ACHN (cell line): ENCODE results near the gene PRSS21.

Experiments
- DNase-seq: peaks from one replicate; pipeline ENCODE4 v3.0.0-alpha.2; 2015
- in situ Hi-C: cut with HindIII; loops from 2 replicates; pipeline ENCODE4 v1.10.0; 2017; ENCODE audit warnings: low sequenced_read_pairs, low pct_ligation_motif_present, low pct_unique_long_range_greater_than_20kb

The PRSS21 gene

GRCh38 chr16:2834968-2835367 lies 17.9 kb downstream of the PRSS21 start:
- no peak for DNase-seq
- in situ Hi-C loops: no loop called here

GRCh38 chr16:2835638-2836493 lies 18.8 kb downstream of the PRSS21 start:
- peak; percentile 99 for DNase-seq
- in situ Hi-C loops: no loop called here

GRCh38 chr16:2836646-2837508 lies 19.8 kb downstream of the PRSS21 start:
- in situ Hi-C loops: no loop called here
- peak; percentile 29 for DNase-seq

- in situ Hi-C loops: no loop called here
- peak; percentile 78 for DNase-seq
Observed at GRCh38 chr16:2838928-2839327, 21.9 kb downstream of the PRSS21 start.

GRCh38 chr16:2839650-2840450 lies 22.8 kb downstream of the PRSS21 start:
- no peak for DNase-seq
- in situ Hi-C loops: no loop called here

GRCh38 chr16:2840914-2841313 lies 23.9 kb downstream of the PRSS21 start:
- in situ Hi-C loops: no loop called here

DNA sequence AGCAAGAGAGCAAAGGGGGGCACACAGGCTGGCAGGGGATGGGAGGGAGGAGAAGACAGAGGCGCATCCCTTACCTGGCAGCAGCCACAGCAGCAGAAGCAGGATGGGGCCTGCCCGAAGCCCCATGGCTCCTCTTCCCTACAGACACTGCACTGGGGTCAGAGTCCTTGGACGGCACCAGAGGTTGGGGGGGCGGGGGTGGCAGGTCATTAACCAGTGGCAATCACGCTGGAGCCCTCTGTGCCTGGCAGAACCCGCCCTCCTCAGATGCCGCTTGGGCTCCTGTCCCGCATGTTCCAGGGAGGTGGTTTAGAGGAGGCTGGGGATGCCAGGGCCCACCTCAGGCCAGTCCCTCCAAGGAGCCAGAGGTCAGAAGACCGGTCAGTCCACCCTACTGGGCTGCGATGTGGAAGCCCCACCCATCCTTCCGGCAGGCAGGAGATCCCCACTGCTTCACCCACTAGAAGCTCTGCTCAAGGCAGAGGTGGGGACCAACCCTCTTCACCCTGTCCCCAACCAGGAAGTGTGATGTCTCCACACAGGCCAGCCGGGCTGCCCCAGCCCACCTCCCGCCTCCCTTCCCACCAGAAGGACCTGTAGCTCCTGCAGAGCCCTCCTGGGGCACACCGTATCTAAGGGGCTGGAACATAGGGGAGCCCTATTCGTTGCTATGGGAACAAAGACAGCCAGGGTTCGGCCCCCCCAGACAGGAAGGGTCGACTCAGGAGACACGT lies 24.7 kb downstream of the PRSS21 start:
- no peak for DNase-seq
- in situ Hi-C loops: no loop called here

More at GRCh38 chr16:2840914-2841313, 23.9 kb downstream of the PRSS21 start:
- no peak for DNase-seq

DNA sequence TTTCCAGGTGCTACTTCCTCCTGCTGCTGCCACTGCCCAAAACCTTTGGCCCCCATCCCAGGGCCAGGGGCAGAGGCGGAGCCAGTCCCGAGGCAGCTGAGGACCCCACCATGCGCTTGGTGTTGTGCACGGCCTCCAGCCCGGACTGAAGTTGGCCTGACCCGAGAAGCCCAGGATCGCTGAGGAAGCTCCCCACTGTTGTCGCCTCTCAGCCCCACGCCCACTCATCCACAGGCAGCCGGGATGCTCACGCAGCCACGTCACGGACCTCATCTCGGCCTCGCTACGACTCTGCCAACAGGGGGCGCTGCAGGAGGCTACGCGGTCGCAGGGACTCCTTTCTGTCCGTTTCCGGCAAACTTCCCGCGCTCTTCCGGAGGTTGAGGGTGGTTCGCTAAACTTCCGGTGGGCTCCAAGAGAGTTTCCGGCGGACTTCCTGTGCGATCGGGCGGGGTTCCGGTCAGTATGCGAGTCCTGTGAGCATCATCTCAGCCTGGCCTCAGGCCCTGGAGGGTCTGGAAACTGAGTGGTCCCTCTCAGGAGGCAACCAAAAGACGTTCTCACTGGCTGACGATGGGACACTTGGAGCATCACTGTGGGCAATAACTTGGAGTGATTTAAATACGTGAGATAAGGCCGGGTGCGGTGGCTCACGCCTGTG lies 25.4 kb downstream of the PRSS21 start:
- no peak for DNase-seq
- in situ Hi-C loops: no loop called here

- DNase-seq: no peak
- in situ Hi-C loops: no loop called here
Observed at GRCh38 chr16:2843526-2843925, 26.5 kb downstream of the PRSS21 start.

DNA sequence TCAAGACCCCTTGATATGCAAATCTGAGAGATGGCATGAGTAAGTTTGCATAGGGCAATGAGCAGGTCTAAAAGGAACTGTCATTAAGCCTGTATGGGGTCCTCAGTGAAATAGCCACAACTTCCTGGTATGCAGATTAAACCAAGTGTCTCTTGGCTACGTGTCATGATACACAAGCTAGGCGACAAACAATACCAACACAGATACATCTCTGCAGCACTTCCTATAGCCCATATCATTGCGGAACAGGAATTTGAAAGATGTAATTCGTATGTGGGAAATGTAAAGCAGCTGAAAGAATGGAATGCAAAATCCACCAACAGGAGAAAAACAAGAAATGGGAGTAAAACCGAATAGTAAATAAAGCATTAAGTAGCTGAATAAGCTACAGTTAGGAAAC lies 28.1 kb downstream of the PRSS21 start:
- DNase-seq: no peak
- in situ Hi-C loops: no loop called here

DNA sequence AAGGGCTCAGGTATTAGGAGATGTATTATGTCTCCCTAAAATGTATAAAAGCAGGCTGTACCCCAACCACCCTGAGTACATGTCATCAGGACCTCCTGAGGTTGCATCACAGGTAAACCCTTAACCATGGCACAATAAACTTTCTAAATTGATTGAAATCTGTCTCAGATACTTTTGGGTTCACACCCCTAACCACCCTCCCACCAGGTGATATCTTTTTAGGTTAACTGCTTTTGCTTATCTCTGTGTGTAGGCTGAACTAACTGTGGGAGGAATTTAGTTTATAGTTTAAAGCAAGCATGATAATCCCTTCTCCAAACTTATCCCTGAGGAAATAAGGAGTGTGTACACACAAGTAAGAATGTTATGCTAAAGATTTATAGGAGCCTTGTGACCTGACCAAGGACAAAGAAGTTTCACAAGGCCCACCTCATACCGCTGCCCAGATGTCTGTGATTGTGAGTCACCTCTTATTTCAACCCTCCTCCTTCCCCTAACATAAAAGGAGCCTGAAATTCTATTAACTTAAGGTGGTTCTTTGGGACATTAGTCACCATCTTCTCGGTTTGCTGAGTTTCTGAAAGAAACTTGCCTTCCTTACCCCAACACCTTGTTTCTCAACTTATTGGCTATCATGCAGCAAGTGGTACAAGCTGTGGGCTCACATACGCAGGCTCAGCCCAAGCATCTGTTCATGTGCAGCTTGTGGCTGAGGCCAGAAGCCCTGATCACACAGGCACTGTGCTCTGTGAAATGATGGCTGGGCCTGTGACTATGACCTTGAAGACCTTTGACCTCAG lies 29.7 kb downstream of the PRSS21 start:
- in situ Hi-C loops: no loop called here

DNA sequence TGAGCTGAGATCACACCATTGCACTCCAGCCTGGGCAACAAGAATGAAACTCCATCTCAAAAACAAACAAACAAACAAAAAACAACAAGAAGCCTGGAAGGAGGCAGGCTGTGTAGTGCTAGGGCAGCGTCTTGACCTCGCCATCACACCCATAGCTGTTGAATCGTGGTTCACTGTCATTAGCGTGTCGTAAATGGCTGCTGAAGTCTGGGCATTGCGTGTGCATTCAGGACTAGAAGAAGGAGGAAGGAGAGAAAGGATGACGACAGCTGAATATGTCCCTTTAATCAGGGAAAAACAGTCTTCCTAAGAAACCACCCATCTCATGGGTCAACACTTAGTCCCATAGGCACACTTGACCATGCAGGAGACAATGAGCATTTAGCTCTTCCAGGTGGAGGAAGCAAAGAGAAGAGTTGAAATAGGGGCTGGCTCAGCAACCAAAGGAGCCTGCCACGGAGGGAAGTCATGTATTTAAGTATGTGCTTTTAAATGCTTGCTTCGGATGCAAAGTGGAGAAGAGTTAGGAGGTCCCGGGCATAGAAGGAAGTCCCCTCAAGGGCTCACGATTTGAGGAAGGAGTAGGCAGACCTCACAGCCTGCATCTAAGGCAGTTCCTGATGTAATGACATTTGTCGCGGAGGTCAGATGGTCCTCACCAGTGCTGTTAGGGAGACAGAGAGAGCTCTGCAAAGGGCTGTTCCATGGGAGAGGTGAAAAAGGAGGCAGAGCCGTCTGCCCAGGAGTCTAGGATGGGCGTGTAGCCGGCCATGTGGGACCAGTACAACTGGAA lies 32.1 kb downstream of the PRSS21 start:
- in situ Hi-C loops: no loop called here
- no peak for DNase-seq

More for the DNA sequence above, 29.7 kb downstream of the PRSS21 start:
- peak; percentile 43 for DNase-seq

DNA sequence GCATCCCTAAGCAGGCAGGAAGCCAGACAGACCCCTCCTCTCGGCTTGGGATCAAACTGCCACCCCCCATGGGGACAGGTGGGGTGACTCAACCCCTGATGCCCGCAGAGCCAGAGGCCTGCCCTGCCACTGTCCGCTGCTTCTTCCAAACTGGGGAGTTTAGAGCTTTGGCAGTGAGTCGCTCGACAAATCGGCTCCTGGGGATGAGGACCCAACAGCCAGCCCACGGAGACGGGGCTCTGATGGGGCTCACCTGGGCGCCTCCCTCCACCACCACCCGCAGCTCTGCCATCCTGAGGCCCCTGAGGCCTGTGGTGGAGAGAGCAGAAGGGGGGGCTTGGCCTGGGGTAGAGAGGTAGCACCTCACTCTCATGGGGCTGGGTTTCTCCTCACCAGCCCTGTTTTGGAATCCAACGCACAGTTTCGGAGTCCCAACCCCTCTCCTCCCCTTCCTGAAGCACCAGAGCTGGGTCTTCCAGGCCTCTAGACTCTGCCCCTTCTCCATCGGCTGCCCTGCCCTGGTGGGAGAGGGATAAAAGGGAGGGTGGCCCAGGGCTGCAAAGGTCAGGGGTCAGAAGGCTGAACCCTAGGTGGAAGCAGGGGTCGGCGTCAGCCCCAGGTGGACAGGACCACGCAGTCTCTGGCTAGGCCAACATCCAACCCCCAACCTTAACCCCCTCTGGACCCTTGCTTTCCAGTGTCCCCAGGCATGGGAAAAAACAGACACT lies 35.1 kb downstream of the PRSS21 start:
- in situ Hi-C loops: no loop called here
- DNase-seq: no peak

GRCh38 chr16:2852731-2853507 lies 35.9 kb downstream of the PRSS21 start:
- no peak for DNase-seq
- in situ Hi-C loops: no loop called here

DNA sequence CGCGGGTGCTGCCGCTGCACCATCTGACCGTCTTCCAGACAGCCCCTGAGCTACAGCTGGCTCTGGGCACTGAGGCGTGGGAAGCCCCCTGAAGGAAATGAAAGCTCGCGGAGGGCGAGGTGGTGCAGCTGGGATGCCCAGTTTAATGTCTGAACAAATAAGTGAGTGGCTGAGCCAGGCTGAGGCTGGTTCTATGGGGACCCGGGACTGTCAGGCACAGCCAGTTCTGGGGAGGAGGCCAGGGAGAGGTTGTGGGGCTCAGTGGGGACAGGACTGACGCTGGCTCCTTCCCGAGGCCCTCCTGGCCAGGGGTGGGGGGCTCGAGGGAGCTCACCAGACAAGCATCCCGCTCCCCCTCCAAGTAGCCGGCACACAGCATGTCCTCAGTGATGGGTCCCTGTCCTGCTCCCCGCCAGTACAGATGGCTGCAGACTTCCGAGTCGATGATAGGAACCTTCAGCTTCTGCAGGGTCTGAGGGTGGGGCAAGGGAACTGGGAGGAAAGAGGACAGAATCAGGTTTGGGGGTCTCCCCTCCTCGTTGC lies 36.6 kb downstream of the PRSS21 start:
- no peak for DNase-seq

More for the DNA sequence above, 36.6 kb downstream of the PRSS21 start:
- in situ Hi-C loops: no loop called here
